WTC11 (cell line): ENCODE results near the gene EDIL3. TPM values are rescaled to one million over a fixed set of nuclear protein-coding genes. Genes with fewer than 3 reads are reported as not detected.
"Not testable (repeated sequence)": the region's sequence is repeated elsewhere in the genome, so short reads cannot be mapped to it uniquely, and the experiment has no call there.

Experiments
- ATAC-seq: fragments of 200-7000 bp; cut with Tn5 transposase; 2 replicates; pipeline ENCODE4 v1.10.0; 2021; ENCODE audit warnings: mild to moderate bottlenecking, moderate library complexity
- CTCF ChIA-PET: fragments of 300-600 bp; sonication (Branson Sonifier 250); formaldehyde crosslinking; loops from one replicate; lab custom pipeline; 2021; ENCODE audit warnings: antibody characterized with exemption; lab: Charles Lee
- POLR2A ChIA-PET: fragments of 350-600 bp; sonication (Branson Sonifier 250); formaldehyde crosslinking; loops from one replicate; lab custom pipeline; 2021; ENCODE audit warnings: antibody characterized with exemption; lab: Charles Lee
- DNase-seq: peaks from one replicate; pipeline ENCODE4 v3.0.0; 2021; ENCODE audit warnings: low spot score
- H3K27ac Mint-ChIP-seq: 2 replicates; pipeline ENCODE4 v1.8.0; 2021; ENCODE audit warnings: mixed read lengths
- H3K27me3 Mint-ChIP-seq: 2 replicates; pipeline ENCODE4 v1.8.0; 2021; ENCODE audit warnings: low read depth, mild to moderate bottlenecking, moderate library complexity, mixed read lengths
- H3K36me3 Mint-ChIP-seq: 2 replicates; pipeline ENCODE4 v1.8.0; 2021; ENCODE audit warnings: mixed read lengths
- H3K4me1 Mint-ChIP-seq: 2 replicates; pipeline ENCODE4 v1.8.0; 2022; ENCODE audit warnings: mixed read lengths
- H3K4me3 Mint-ChIP-seq: 2 replicates; pipeline ENCODE4 v1.8.0; 2021; ENCODE audit warnings: mild to moderate bottlenecking, moderate library complexity, mixed read lengths
- H3K9me3 Mint-ChIP-seq: 2 replicates; pipeline ENCODE4 v1.8.0; 2021; ENCODE audit warnings: mixed read lengths
- ELF4 ChIP-seq: sonication (generic); formaldehyde crosslinking; IDR thresholded peaks from 2 replicates; pipeline ENCODE4 v1.8.1; 2022; ENCODE audit warnings: low read depth, mild to moderate bottlenecking, moderate library complexity, missing genetic modification reagents
- EMX1 ChIP-seq: fragments of 250-450 bp; sonication (Bioruptor Pico); IDR thresholded peaks from 2 replicates; pipeline ENCODE4 v1.8.0; 2021; ENCODE audit warnings: mild to moderate bottlenecking
- FOXJ3 ChIP-seq: sonication (generic); formaldehyde crosslinking; IDR thresholded peaks from 2 replicates; pipeline ENCODE4 v1.9.0; 2021; ENCODE audit warnings: missing genetic modification reagents, mild to moderate bottlenecking, borderline replicate concordance
- HMGA2 ChIP-seq: fragments of 250-450 bp; sonication (Bioruptor Pico); IDR thresholded peaks from 2 replicates; pipeline ENCODE4 v1.4.0; 2021; ENCODE audit warnings: mild to moderate bottlenecking, moderate library complexity
- IRF2 ChIP-seq: sonication (generic); formaldehyde crosslinking; IDR thresholded peaks from 2 replicates; pipeline ENCODE4 v1.8.0; 2022; ENCODE audit warnings: low read depth, missing genetic modification reagents, borderline replicate concordance
- JAZF1 ChIP-seq: fragments of 250-450 bp; sonication (Bioruptor Pico); IDR thresholded peaks from 2 replicates; pipeline ENCODE4 v1.9.0; 2021; ENCODE audit warnings: moderate library complexity, mild to moderate bottlenecking, inconsistent platforms
- MYBL2 ChIP-seq: sonication (generic); formaldehyde crosslinking; IDR thresholded peaks from 2 replicates; pipeline ENCODE4 v1.8.1; 2023; ENCODE audit warnings: mild to moderate bottlenecking, moderate library complexity, missing genetic modification reagents
- NFYB ChIP-seq: sonication (generic); formaldehyde crosslinking; conservative IDR thresholded peaks from 2 replicates; pipeline ENCODE4 v1.8.0; 2022; ENCODE audit warnings: low read depth, missing genetic modification reagents
- NR1H2 ChIP-seq: sonication (generic); formaldehyde crosslinking; IDR thresholded peaks from 2 replicates; pipeline ENCODE4 v1.9.0; 2021; ENCODE audit warnings: mild to moderate bottlenecking, moderate library complexity, missing genetic modification reagents
- OVOL2 ChIP-seq: fragments of 250-450 bp; sonication (Bioruptor Pico); IDR thresholded peaks from 2 replicates; pipeline ENCODE4 v1.9.0; 2021; ENCODE audit warnings: mild to moderate bottlenecking, borderline replicate concordance
- SMAD3 ChIP-seq: sonication (generic); formaldehyde crosslinking; IDR thresholded peaks from 2 replicates; pipeline ENCODE4 v1.8.0; 2022; ENCODE audit warnings: missing genetic modification reagents, mild to moderate bottlenecking, borderline replicate concordance
- SOX15 ChIP-seq: fragments of 250-450 bp; sonication (Bioruptor Pico); IDR thresholded peaks from 2 replicates; pipeline ENCODE4 v1.9.0; 2021; ENCODE audit warnings: mild to moderate bottlenecking
- TCF7 ChIP-seq: sonication (generic); formaldehyde crosslinking; IDR thresholded peaks from 2 replicates; pipeline ENCODE4 v1.8.0; 2022; ENCODE audit warnings: mild to moderate bottlenecking, low read depth, missing genetic modification reagents, moderate library complexity
- TEAD1 ChIP-seq: sonication (generic); formaldehyde crosslinking; IDR thresholded peaks from 2 replicates; pipeline ENCODE4 v1.8.0; 2022; ENCODE audit warnings: mild to moderate bottlenecking, missing genetic modification reagents
- ZBTB21 ChIP-seq: sonication (generic); formaldehyde crosslinking; IDR thresholded peaks from 2 replicates; pipeline ENCODE4 v1.8.1; 2023; ENCODE audit warnings: mild to moderate bottlenecking, missing genetic modification reagents, borderline replicate concordance
- ZNF219 ChIP-seq: sonication (generic); formaldehyde crosslinking; IDR thresholded peaks from 2 replicates; pipeline ENCODE4 v1.8.0; 2023; ENCODE audit warnings: missing genetic modification reagents, mild to moderate bottlenecking, borderline replicate concordance
- ZNF263 ChIP-seq: sonication (generic); formaldehyde crosslinking; IDR thresholded peaks from 2 replicates; pipeline ENCODE4 v1.8.1; 2022; ENCODE audit warnings: low read depth, mild to moderate bottlenecking, moderate library complexity, missing genetic modification reagents
- ZNF396 ChIP-seq: fragments of 250-450 bp; sonication (Bioruptor Pico); IDR thresholded peaks from 2 replicates; pipeline ENCODE4 v1.8.0; 2021; ENCODE audit warnings: mild to moderate bottlenecking, moderate library complexity, borderline replicate concordance
- total RNA-seq: library from RNA; stranded (reverse); gene quantifications from 3 replicates; pipeline ENCODE4 v1.2.3, GENCODE V29; 2021
- TF ChIP-seq, protein P1 (sequence below): sonication (generic); formaldehyde crosslinking; conservative IDR thresholded peaks from 2 replicates; pipeline ENCODE4 v1.8.1; 2022; ENCODE audit warnings: mild to moderate bottlenecking, missing genetic modification reagents
- TF ChIP-seq, protein P2 (sequence below): sonication (generic); formaldehyde crosslinking; IDR thresholded peaks from 2 replicates; pipeline ENCODE4 v1.8.1; 2022; ENCODE audit warnings: low read depth, missing genetic modification reagents, borderline replicate concordance
- TF ChIP-seq, protein P3 (sequence below): sonication (generic); formaldehyde crosslinking; IDR thresholded peaks from 2 replicates; pipeline ENCODE4 v1.8.0; 2023; ENCODE audit warnings: missing genetic modification reagents, mild to moderate bottlenecking, borderline replicate concordance
- TF ChIP-seq, protein P4 (sequence below): sonication (generic); formaldehyde crosslinking; IDR thresholded peaks from 2 replicates; pipeline ENCODE4 v1.8.1; 2022; ENCODE audit warnings: missing genetic modification reagents, borderline replicate concordance

EDIL3 gene
- total RNA-seq, 1 experiment from 2014 or later = 48.3 TPM

DNA sequence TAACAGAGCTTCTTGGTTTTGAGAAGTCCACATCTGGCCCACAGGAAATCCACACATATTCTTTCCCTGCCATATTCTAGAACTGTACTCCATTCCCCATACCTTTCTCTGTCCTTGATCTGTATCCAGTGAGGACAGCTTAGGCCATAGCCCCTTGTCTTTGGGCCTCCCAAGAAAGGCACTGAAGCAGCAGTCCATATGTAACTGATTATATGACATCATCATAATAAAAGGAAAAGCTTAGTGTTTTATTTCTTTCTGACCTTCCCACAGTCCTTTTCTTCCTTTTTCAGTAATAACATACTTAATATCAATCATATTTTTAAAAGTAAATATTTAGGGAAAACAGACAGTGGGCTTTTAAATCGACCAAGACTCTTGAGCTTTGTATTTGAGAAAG lies 222.0 kb downstream of the EDIL3 start:
- Mint-ChIP-seq H3K27ac (no peak overlapping the region), H3K9me3 (no peaks in the 10 kb centered on the region), H3K36me3 (no peaks in the 10 kb centered on the region), H3K27me3 (no peaks in the 10 kb centered on the region), H3K4me3 (no peak overlapping the region), H3K4me1 (no peaks in the 10 kb centered on the region)
- TF ChIP-seq EMX1 (CRISPR knock-in tag) = no peak
- TF ChIP-seq SMAD3 (CRISPR knock-in tag) = no peak
- TF ChIP-seq ZNF219 (CRISPR knock-in tag) = no peak
- TF ChIP-seq, protein P1, sequence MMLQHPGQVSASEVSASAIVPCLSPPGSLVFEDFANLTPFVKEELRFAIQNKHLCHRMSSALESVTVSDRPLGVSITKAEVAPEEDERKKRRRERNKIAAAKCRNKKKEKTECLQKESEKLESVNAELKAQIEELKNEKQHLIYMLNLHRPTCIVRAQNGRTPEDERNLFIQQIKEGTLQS (CRISPR knock-in tag) = no peak
- no peak for TF ChIP-seq IRF2 (CRISPR knock-in tag)
- TF ChIP-seq TCF7 (CRISPR knock-in tag) = no peak
- TF ChIP-seq, protein P2, sequence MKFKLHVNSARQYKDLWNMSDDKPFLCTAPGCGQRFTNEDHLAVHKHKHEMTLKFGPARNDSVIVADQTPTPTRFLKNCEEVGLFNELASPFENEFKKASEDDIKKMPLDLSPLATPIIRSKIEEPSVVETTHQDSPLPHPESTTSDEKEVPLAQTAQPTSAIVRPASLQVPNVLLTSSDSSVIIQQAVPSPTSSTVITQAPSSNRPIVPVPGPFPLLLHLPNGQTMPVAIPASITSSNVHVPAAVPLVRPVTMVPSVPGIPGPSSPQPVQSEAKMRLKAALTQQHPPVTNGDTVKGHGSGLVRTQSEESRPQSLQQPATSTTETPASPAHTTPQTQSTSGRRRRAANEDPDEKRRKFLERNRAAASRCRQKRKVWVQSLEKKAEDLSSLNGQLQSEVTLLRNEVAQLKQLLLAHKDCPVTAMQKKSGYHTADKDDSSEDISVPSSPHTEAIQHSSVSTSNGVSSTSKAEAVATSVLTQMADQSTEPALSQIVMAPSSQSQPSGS (CRISPR knock-in tag) = no peak
- TF ChIP-seq ZNF396 = no peak
- no peak for TF ChIP-seq OVOL2
- no peak for TF ChIP-seq ZBTB21
- no peak for TF ChIP-seq MYBL2
- no peak for TF ChIP-seq FOXJ3
- no peak for DNase-seq
- no peak for ATAC-seq
- POLR2A ChIA-PET = interaction anchor here (0.6 kb wide), 2 partner anchors 9 to 882 kb away, joined by 3 read pairs; no protein-coding TSS in a partner anchor
- CTCF ChIA-PET = no interaction called here

DNA sequence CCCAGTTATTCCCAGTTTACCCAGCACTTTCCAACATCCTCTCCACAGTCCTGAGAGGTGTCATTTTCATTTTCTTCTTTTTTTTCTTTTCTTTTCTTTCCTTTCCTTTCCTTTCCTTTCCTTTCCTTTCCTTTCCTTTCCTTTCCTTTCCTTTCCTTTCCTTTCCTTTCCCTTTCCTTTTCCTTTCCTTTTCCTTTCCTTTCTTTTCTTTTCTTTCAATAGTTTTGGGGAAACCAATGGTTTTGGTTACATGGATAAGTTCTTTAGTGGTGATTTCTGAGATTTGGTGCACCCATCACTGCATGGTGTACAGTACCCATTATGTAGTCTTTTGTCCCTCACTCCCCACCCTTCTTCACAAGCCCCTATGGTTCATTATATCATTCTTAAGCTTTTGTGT lies 224.0 kb downstream of the EDIL3 start:
- CTCF ChIA-PET, H3K27ac Mint-ChIP-seq, H3K9me3 Mint-ChIP-seq, POLR2A ChIA-PET, H3K4me3 Mint-ChIP-seq, DNase-seq, H3K4me1 Mint-ChIP-seq, H3K27me3 Mint-ChIP-seq, H3K36me3 Mint-ChIP-seq, ATAC-seq: not testable (repeated sequence)

DNA sequence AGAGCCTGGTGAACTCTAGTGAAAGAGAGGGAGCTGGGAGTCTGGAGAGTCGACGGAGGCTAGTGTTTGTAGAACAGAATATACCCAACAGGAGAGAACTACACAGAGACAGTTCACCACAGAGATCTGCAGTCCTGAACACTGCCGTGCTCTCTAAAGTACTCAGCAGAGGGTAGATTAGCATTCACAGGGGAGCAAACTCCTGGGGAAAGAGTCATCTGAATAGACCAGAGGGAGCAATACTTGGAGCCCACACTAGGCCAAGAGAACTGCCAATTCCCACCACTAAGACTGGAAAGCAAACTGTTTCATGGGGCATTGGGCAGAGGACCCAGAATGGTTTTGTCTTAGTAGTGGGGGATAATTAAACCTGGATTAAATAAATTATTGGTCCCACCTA lies 235.6 kb downstream of the EDIL3 start:
- no peak for TF ChIP-seq HMGA2 (CRISPR knock-in tag)
- TF ChIP-seq, protein P2 (CRISPR knock-in tag) = no peak
- TF ChIP-seq JAZF1 (CRISPR knock-in tag) = no peak
- TF ChIP-seq, protein P3, sequence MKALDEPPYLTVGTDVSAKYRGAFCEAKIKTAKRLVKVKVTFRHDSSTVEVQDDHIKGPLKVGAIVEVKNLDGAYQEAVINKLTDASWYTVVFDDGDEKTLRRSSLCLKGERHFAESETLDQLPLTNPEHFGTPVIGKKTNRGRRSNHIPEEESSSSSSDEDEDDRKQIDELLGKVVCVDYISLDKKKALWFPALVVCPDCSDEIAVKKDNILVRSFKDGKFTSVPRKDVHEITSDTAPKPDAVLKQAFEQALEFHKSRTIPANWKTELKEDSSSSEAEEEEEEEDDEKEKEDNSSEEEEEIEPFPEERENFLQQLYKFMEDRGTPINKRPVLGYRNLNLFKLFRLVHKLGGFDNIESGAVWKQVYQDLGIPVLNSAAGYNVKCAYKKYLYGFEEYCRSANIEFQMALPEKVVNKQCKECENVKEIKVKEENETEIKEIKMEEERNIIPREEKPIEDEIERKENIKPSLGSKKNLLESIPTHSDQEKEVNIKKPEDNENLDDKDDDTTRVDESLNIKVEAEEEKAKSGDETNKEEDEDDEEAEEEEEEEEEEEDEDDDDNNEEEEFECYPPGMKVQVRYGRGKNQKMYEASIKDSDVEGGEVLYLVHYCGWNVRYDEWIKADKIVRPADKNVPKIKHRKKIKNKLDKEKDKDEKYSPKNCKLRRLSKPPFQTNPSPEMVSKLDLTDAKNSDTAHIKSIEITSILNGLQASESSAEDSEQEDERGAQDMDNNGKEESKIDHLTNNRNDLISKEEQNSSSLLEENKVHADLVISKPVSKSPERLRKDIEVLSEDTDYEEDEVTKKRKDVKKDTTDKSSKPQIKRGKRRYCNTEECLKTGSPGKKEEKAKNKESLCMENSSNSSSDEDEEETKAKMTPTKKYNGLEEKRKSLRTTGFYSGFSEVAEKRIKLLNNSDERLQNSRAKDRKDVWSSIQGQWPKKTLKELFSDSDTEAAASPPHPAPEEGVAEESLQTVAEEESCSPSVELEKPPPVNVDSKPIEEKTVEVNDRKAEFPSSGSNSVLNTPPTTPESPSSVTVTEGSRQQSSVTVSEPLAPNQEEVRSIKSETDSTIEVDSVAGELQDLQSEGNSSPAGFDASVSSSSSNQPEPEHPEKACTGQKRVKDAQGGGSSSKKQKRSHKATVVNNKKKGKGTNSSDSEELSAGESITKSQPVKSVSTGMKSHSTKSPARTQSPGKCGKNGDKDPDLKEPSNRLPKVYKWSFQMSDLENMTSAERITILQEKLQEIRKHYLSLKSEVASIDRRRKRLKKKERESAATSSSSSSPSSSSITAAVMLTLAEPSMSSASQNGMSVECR (CRISPR knock-in tag) = no peak
- TF ChIP-seq TEAD1 (CRISPR knock-in tag) = no peak
- no peak for TF ChIP-seq NR1H2 (CRISPR knock-in tag)
- no peak for TF ChIP-seq NFYB (CRISPR knock-in tag)
- TF ChIP-seq SMAD3 (CRISPR knock-in tag) = no peak
- no peak for TF ChIP-seq SOX15 (CRISPR knock-in tag)
- TF ChIP-seq, protein P1 (CRISPR knock-in tag) = no peak
- TF ChIP-seq ZNF263 (CRISPR knock-in tag) = no peak
- TF ChIP-seq ELF4 (CRISPR knock-in tag) = no peak
- TF ChIP-seq, protein P4, sequence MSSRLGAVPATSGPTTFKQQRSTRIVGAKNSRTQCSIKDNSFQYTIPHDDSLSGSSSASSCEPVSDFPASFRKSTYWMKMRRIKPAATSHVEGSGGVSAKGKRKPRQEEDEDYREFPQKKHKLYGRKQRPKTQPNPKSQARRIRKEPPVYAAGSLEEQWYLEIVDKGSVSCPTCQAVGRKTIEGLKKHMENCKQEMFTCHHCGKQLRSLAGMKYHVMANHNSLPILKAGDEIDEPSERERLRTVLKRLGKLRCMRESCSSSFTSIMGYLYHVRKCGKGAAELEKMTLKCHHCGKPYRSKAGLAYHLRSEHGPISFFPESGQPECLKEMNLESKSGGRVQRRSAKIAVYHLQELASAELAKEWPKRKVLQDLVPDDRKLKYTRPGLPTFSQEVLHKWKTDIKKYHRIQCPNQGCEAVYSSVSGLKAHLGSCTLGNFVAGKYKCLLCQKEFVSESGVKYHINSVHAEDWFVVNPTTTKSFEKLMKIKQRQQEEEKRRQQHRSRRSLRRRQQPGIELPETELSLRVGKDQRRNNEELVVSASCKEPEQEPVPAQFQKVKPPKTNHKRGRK = no peak
- TF ChIP-seq ZNF396 = no peak
- ATAC-seq (peak; percentile 98), DNase-seq (no peak)
- Mint-ChIP-seq H3K27me3 (no peaks in the 10 kb centered on the region), H3K4me1 (peaks cover 7% of the 10 kb centered on the region), H3K4me3 (no peak overlapping the region), H3K36me3 (no peaks in the 10 kb centered on the region), H3K9me3 (no peaks in the 10 kb centered on the region), H3K27ac (peak overlapping the region; percentile 24; the same call in 1 of the 2 replicates)
- ChIA-PET CTCF (no interaction called here), POLR2A (no interaction called here)
